ENCODE measurements around the gene DNAJC17. TPM values are rescaled to one million over a fixed set of nuclear protein-coding genes. Genes with fewer than 3 reads are reported as not detected.

Gene DNAJC17
- total and polyA plus RNA-seq, 4 donors, result 10.0 to 32.5 (median 19.9) TPM

DNA sequence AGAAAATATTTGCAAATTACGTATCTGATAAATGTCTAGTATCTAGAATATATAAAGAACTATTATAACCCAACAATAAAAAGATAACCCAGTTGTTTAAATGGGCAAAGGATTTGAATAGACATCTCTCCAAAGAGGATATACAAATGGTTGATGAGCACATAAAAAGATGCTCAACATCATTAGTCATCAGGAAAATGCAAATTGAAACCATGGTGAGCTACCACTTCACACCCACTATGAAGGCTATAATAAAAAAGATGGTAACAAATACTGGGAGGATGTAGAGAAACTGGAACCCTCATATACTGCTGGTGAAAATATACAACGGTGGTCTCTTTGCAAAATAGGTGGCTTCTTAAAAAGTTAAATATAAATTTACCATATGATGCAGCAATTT is 84.3 kb downstream of the DNAJC17 start:
- WGBS, result 95% methylated on average over 2 of the region's 2 CpGs
- Histone ChIP-seq H3K27ac (ENCODE audit: low read depth in 1 of 2, low read length in 2 of 2) (no peak overlapping the region), H3K9ac (ENCODE audit: low read depth in 1 of 2, low read length in 2 of 2) (no peak overlapping the region), H3K27me3 (ENCODE audit: control insufficient read depth in 4 of 4, insufficient read depth in 4 of 4, low read length in 3 of 4) (no peaks in the 10 kb centered on the region), H3K36me3 (ENCODE audit: control insufficient read depth in 4 of 4, insufficient read depth in 3 of 4, low read depth in 1 of 4, low read length in 3 of 4) (no peaks in the 10 kb centered on the region), H3K9me3 (ENCODE audit: control insufficient read depth in 4 of 4, low read length in 3 of 4) (no peaks in the 10 kb centered on the region), H3K4me1 (ENCODE audit: control insufficient read depth in 4 of 4, insufficient read depth in 4 of 4, low read length in 3 of 4) (no peaks in the 10 kb centered on the region), H3K4me3 (ENCODE audit: low read depth in 1 of 3, low read length in 3 of 3) (no peak overlapping the region)
- TF ChIP-seq, protein P1, sequence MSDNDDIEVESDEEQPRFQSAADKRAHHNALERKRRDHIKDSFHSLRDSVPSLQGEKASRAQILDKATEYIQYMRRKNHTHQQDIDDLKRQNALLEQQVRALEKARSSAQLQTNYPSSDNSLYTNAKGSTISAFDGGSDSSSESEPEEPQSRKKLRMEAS (IDR thresholded peaks at IDR 0.05), result no peak
- TF ChIP-seq FOXA2 (IDR thresholded peaks at IDR 0.05) (no peak), NR2F2 (IDR thresholded peaks at IDR 0.05) (no peak), YY1 (IDR thresholded peaks at IDR 0.05) (no peak), FOXA1 (IDR thresholded peaks at IDR 0.05) (no peak), SP1 (IDR thresholded peaks at IDR 0.05) (no peak), RXRA (IDR thresholded peaks at IDR 0.05) (no peak), RAD21 (IDR thresholded peaks at IDR 0.05) (no peak), EGR1 (IDR thresholded peaks at IDR 0.05; ENCODE audit: low read depth in 2 of 2) (no peak), HNF4G (IDR thresholded peaks at IDR 0.05) (no peak), GABPA (IDR thresholded peaks at IDR 0.05 in 1 of 2, conservative IDR thresholded peaks at IDR 0.05 in 1 of 2) (no peak), TAF1 (conservative IDR thresholded peaks at IDR 0.05) (no peak), JUND (IDR thresholded peaks at IDR 0.05) (no peak)
- TF ChIP-seq, protein P2, sequence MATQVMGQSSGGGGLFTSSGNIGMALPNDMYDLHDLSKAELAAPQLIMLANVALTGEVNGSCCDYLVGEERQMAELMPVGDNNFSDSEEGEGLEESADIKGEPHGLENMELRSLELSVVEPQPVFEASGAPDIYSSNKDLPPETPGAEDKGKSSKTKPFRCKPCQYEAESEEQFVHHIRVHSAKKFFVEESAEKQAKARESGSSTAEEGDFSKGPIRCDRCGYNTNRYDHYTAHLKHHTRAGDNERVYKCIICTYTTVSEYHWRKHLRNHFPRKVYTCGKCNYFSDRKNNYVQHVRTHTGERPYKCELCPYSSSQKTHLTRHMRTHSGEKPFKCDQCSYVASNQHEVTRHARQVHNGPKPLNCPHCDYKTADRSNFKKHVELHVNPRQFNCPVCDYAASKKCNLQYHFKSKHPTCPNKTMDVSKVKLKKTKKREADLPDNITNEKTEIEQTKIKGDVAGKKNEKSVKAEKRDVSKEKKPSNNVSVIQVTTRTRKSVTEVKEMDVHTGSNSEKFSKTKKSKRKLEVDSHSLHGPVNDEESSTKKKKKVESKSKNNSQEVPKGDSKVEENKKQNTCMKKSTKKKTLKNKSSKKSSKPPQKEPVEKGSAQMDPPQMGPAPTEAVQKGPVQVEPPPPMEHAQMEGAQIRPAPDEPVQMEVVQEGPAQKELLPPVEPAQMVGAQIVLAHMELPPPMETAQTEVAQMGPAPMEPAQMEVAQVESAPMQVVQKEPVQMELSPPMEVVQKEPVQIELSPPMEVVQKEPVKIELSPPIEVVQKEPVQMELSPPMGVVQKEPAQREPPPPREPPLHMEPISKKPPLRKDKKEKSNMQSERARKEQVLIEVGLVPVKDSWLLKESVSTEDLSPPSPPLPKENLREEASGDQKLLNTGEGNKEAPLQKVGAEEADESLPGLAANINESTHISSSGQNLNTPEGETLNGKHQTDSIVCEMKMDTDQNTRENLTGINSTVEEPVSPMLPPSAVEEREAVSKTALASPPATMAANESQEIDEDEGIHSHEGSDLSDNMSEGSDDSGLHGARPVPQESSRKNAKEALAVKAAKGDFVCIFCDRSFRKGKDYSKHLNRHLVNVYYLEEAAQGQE (IDR thresholded peaks at IDR 0.05), result no peak
- TF ChIP-seq, protein P3, sequence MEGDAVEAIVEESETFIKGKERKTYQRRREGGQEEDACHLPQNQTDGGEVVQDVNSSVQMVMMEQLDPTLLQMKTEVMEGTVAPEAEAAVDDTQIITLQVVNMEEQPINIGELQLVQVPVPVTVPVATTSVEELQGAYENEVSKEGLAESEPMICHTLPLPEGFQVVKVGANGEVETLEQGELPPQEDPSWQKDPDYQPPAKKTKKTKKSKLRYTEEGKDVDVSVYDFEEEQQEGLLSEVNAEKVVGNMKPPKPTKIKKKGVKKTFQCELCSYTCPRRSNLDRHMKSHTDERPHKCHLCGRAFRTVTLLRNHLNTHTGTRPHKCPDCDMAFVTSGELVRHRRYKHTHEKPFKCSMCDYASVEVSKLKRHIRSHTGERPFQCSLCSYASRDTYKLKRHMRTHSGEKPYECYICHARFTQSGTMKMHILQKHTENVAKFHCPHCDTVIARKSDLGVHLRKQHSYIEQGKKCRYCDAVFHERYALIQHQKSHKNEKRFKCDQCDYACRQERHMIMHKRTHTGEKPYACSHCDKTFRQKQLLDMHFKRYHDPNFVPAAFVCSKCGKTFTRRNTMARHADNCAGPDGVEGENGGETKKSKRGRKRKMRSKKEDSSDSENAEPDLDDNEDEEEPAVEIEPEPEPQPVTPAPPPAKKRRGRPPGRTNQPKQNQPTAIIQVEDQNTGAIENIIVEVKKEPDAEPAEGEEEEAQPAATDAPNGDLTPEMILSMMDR (IDR thresholded peaks at IDR 0.05; ENCODE audit: low read depth, low read length, missing input control), result no peak
- TF ChIP-seq, protein P4, sequence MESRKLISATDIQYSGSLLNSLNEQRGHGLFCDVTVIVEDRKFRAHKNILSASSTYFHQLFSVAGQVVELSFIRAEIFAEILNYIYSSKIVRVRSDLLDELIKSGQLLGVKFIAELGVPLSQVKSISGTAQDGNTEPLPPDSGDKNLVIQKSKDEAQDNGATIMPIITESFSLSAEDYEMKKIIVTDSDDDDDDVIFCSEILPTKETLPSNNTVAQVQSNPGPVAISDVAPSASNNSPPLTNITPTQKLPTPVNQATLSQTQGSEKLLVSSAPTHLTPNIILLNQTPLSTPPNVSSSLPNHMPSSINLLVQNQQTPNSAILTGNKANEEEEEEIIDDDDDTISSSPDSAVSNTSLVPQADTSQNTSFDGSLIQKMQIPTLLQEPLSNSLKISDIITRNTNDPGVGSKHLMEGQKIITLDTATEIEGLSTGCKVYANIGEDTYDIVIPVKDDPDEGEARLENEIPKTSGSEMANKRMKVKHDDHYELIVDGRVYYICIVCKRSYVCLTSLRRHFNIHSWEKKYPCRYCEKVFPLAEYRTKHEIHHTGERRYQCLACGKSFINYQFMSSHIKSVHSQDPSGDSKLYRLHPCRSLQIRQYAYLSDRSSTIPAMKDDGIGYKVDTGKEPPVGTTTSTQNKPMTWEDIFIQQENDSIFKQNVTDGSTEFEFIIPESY (IDR thresholded peaks at IDR 0.05), result no peak
- no peak for DNase-seq (ENCODE audit: low spot score)

DNA sequence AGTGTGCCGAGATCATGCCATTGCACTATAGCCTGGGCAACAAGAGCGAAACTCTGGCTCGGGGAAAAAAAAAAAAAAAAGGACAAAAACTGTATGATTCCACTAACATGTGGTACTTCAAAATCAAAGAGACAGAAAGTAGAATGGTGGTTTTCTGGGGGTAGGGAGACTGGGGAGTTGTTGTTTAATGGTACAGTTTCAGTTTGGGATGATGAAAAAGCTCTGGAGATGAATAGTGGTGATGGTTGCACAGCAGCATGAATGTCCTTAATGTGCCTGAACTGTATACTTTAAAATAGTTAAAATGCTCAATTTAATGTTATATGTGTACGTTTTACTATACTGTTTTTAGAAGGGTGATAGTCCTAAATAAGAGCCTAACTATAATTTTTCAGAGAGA is 84.9 kb downstream of the DNAJC17 start:
- DNase-seq (ENCODE audit: low spot score), result no peak
- H3K27me3 ChIP-seq (ENCODE audit: control insufficient read depth in 4 of 4, insufficient read depth in 4 of 4, low read length in 3 of 4), result no peaks in the 10 kb centered on the region
- 95% methylated on average over 4 of the region's 4 CpGs for WGBS
- no peak for TF ChIP-seq SP1 (IDR thresholded peaks at IDR 0.05)
- no peak for TF ChIP-seq RAD21 (IDR thresholded peaks at IDR 0.05)
- TF ChIP-seq EGR1 (IDR thresholded peaks at IDR 0.05; ENCODE audit: low read depth in 2 of 2), result no peak
- TF ChIP-seq YY1 (IDR thresholded peaks at IDR 0.05), result no peak
- TF ChIP-seq NR2F2 (IDR thresholded peaks at IDR 0.05), result no peak
- TF ChIP-seq, protein P4 (IDR thresholded peaks at IDR 0.05), result no peak
- TF ChIP-seq, protein P1 (IDR thresholded peaks at IDR 0.05), result no peak
- TF ChIP-seq, protein P3 (IDR thresholded peaks at IDR 0.05; ENCODE audit: low read depth, low read length, missing input control), result no peak
- TF ChIP-seq, protein P5, sequence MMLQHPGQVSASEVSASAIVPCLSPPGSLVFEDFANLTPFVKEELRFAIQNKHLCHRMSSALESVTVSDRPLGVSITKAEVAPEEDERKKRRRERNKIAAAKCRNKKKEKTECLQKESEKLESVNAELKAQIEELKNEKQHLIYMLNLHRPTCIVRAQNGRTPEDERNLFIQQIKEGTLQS (IDR thresholded peaks at IDR 0.05), result no peak

More for the DNA sequence above, 84.9 kb downstream of the DNAJC17 start:
- Histone ChIP-seq H3K9ac (ENCODE audit: low read depth in 1 of 2, low read length in 2 of 2) (no peak overlapping the region), H3K27ac (ENCODE audit: low read depth in 1 of 2, low read length in 2 of 2) (no peak overlapping the region), H3K4me1 (ENCODE audit: control insufficient read depth in 4 of 4, insufficient read depth in 4 of 4, low read length in 3 of 4) (no peaks in the 10 kb centered on the region), H3K36me3 (ENCODE audit: control insufficient read depth in 4 of 4, insufficient read depth in 3 of 4, low read depth in 1 of 4, low read length in 3 of 4) (no peaks in the 10 kb centered on the region), H3K4me3 (ENCODE audit: low read depth in 1 of 3, low read length in 3 of 3) (no peak overlapping the region), H3K9me3 (ENCODE audit: control insufficient read depth in 4 of 4, low read length in 3 of 4) (no peaks in the 10 kb centered on the region)

All from liver (tissue), 9 donors.